Neural crest cell (in vitro differentiated cells): Measurements from ENCODE around the gene XIAP. TPM values are rescaled to one million over a fixed set of nuclear protein-coding genes. Genes with fewer than 3 reads are reported as not detected.

ENCODE experiments used
- DNase-seq: peaks from one replicate; pipeline ENCODE4 v3.0.0; 2021; ENCODE audit warnings: low read depth, mixed read lengths, low spot score
- H3K27ac Mint-ChIP-seq: one replicate; pipeline ENCODE4 v1.8.0; 2021; ENCODE audit warnings: mild to moderate bottlenecking, mixed read lengths; ENCODE audit not compliant: unreplicated experiment
- H3K27me3 Mint-ChIP-seq: 2 replicates; pipeline ENCODE4 v1.8.0; 2021; ENCODE audit warnings: low read depth, mild to moderate bottlenecking, mixed read lengths
- H3K36me3 Mint-ChIP-seq: 2 replicates; pipeline ENCODE4 v1.8.0; 2021; ENCODE audit warnings: low read depth, mild to moderate bottlenecking, mixed read lengths
- H3K4me1 Mint-ChIP-seq: 2 replicates; pipeline ENCODE4 v1.8.0; 2021; ENCODE audit warnings: mixed read lengths
- H3K4me3 Mint-ChIP-seq: one replicate; pipeline ENCODE4 v1.8.0; 2021; ENCODE audit warnings: mild to moderate bottlenecking, mixed read lengths
- H3K9me3 Mint-ChIP-seq: 2 replicates; pipeline ENCODE4 v1.8.0; 2021; ENCODE audit warnings: mixed read lengths
- total RNA-seq: library from RNA; stranded (reverse); gene quantifications from 2 replicates; pipeline ENCODE4 v1.2.1, GENCODE V29; 2021
- TF ChIP-seq, protein P1 (sequence below): fragments of 200-600 bp; sonication (generic); conservative IDR thresholded peaks from 2 replicates; pipeline ENCODE4 v1.5.0; 2021; ENCODE audit warnings: antibody characterized with exemption, mild to moderate bottlenecking

XIAP gene
- total RNA-seq, 1 donor from 2014 or later: 34.1 TPM

DNA sequence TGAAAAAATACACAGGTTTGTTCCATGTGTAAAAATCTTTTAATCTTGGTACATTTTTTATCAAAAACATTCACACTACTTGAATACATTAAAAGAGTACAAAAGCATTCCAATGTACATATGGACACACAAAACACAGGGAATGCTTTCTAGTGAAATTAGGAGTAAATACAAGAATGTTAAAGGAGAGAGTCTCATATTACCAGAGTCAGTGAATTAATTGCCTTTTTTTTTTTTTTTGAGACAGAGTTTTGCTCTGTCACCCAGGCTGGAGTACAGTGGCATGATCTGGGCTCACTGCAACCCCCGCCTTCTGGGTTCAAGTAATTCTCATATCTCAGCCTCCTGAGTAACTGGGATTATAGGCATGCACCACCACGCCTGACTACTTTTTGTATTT is 17.0 kb downstream of the XIAP start:
- no peak overlapping the region for H3K4me3 Mint-ChIP-seq
- peaks cover 7% of the 10 kb centered on the region for H3K36me3 Mint-ChIP-seq
- no peaks in the 10 kb centered on the region for H3K4me1 Mint-ChIP-seq
- no peaks in the 10 kb centered on the region for H3K9me3 Mint-ChIP-seq
- no peak for DNase-seq
- H3K27ac Mint-ChIP-seq: no peak overlapping the region
- TF ChIP-seq, protein P1, sequence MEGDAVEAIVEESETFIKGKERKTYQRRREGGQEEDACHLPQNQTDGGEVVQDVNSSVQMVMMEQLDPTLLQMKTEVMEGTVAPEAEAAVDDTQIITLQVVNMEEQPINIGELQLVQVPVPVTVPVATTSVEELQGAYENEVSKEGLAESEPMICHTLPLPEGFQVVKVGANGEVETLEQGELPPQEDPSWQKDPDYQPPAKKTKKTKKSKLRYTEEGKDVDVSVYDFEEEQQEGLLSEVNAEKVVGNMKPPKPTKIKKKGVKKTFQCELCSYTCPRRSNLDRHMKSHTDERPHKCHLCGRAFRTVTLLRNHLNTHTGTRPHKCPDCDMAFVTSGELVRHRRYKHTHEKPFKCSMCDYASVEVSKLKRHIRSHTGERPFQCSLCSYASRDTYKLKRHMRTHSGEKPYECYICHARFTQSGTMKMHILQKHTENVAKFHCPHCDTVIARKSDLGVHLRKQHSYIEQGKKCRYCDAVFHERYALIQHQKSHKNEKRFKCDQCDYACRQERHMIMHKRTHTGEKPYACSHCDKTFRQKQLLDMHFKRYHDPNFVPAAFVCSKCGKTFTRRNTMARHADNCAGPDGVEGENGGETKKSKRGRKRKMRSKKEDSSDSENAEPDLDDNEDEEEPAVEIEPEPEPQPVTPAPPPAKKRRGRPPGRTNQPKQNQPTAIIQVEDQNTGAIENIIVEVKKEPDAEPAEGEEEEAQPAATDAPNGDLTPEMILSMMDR: no peak
- no peaks in the 10 kb centered on the region for H3K27me3 Mint-ChIP-seq

DNA sequence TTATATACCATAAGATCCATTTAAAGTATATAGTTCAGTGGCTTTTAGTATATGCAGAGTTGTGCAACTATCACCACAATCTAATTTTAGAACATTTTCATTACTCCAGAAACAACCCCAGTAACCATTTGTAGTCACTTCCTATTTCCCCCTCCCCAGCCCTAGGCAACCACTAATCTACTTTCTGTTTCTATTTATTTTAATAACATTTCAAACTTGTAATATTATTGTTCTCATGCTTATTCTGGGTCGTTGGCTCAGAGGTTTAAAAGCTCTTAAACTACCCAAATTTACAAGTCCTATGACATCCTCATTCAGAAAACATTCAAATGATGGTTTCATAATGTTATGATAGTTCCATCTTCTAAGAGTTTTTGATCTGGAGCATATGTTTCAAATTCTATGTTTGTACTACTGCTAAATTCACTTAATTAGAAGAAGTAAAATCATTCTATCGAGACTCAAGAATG is 18.4 kb downstream of the XIAP start:
- no peaks in the 10 kb centered on the region for H3K9me3 Mint-ChIP-seq
- TF ChIP-seq, protein P1: no peak

DNA sequence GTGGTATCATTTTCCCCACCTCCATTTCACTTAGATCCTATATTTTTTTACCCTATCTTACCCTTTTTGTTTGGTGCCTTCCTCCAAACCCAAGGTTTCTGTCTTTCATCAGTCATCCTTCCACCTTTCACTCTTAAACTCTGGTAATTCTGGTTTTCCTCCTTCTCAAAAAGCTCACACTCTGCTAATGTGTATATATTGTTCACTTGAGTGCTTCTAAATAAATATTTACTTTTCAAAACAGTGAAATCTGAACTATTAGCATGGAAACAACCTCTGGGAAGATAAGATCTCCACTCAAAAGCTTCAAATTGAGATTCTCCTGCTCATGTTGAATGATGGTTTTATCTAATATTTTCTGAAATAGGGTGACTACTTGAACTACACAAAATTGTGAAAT is 21.5 kb downstream of the XIAP start:
- Mint-ChIP-seq H3K4me1 (no peaks in the 10 kb centered on the region), H3K9me3 (no peaks in the 10 kb centered on the region), H3K36me3 (peaks cover 7% of the 10 kb centered on the region), H3K27ac (no peak overlapping the region), H3K27me3 (no peaks in the 10 kb centered on the region), H3K4me3 (no peak overlapping the region)
- no peak for DNase-seq
- TF ChIP-seq, protein P1: no peak

More for the DNA sequence above, 18.4 kb downstream of the XIAP start:
- Mint-ChIP-seq H3K4me1 (no peaks in the 10 kb centered on the region), H3K36me3 (peaks cover 7% of the 10 kb centered on the region), H3K27me3 (no peaks in the 10 kb centered on the region), H3K4me3 (no peak overlapping the region), H3K27ac (no peak overlapping the region)
- DNase-seq: no peak

DNA sequence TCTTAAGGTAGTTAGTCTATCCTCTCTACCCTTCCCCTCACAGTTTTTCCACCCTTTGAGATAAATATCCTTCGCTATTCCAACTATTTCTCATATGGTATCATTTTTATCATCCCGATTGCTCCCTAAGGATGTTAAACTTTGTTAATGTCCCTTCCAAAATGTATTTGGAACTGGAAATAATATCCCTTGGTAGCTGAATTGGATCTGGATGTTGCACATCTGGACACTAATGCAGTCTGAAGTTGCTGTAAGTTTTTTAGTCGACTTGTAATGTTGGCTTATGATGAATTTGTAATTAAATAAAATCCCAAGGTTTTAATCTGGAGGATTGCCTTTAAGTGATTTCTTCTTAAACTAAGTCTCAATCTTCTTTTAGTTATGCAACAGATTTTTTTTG is 22.5 kb downstream of the XIAP start:
- TF ChIP-seq, protein P1: no peak
- Mint-ChIP-seq H3K9me3 (no peaks in the 10 kb centered on the region), H3K27ac (no peak overlapping the region), H3K36me3 (peaks cover 7% of the 10 kb centered on the region), H3K27me3 (no peaks in the 10 kb centered on the region), H3K4me1 (no peaks in the 10 kb centered on the region), H3K4me3 (no peak overlapping the region)
- no peak for DNase-seq

DNA sequence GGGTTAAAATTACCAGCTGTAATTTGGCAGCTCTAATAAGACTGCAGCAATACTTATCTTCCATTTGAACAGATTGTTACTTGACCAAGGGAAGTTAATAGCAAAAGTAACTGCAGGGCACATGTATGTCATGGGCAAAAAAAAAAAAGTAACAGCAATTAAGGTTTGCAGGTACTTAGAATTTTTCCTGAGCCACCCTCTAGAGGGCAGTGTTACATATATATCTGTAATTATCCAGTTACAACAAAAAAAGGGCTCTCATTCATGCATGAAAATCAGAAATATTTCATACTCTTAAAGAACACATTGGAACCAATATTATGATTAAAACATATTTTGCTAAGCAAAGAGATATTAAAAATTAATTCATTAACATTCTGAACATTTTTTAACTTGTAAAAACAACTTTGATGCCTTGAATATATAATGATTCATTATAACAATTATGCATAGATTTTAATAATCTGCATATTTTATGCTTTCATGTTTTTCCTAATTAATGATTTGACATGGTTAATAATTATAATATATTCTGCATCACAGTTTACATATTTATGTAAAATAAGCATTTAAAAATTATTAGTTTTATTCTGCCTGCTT is 25.1 kb downstream of the XIAP start:
- no peaks in the 10 kb centered on the region for H3K9me3 Mint-ChIP-seq
- H3K27ac Mint-ChIP-seq: no peak overlapping the region
- peak; percentile 8 for DNase-seq
- peaks cover 10% of the 10 kb centered on the region for H3K36me3 Mint-ChIP-seq
- H3K4me1 Mint-ChIP-seq: no peaks in the 10 kb centered on the region
- TF ChIP-seq, protein P1: peak; percentile 79
- H3K27me3 Mint-ChIP-seq: no peaks in the 10 kb centered on the region
- no peak overlapping the region for H3K4me3 Mint-ChIP-seq
